GM18505 (cell line): ENCODE measurements around the gene NPB.

Experiments
- ATAC-seq: cut with Tn5 transposase; IDR thresholded peaks from one replicate; pipeline ENCODE4 v1.9.1; 2021; ENCODE audit not compliant: unreplicated experiment
- POLR2A ChIP-seq: IDR thresholded peaks from 4 replicates; pipeline ENCODE4 v1.6.1; 2011; ENCODE audit warnings: borderline replicate concordance; ENCODE audit not compliant: insufficient read depth, insufficient read length; ENCODE audit errors: extremely low read depth

Gene NPB

DNA sequence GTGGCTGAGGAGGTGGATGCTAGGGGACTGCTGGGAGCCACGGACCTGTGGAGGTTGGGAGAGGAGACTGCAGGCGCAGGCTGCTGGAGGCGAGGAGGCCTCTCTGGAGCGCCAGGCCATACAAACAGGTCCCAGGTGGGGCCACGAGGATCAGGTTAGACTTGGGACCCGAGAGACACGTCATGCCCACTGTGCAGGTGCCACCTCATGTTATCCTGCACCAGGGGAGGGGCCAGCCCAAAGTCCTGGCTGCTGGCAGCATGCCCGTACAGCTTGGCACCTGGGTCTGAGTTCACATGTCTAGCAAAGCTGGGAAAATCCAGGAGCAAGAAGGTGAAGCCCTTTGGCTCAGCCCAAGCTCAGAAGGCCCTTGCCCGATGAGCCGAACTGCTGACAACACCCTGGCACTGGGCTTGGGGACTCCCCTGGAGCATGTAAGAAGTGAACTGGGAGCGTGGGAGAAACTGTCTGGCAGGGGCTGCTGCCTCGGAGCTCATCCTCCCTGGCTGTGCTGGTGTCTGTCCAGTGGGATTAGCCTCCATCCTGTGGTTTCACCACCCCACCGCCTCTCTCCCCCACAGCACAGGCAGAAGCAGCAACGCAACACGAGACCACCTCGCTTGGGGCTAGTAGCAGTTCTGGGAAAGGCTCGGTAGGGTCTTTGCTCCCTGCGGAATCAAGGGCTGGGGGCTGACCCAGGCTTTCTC is 36.2 kb upstream of the NPB start:
- ATAC-seq = no peak
- TF ChIP-seq POLR2A = peak; percentile 37

DNA sequence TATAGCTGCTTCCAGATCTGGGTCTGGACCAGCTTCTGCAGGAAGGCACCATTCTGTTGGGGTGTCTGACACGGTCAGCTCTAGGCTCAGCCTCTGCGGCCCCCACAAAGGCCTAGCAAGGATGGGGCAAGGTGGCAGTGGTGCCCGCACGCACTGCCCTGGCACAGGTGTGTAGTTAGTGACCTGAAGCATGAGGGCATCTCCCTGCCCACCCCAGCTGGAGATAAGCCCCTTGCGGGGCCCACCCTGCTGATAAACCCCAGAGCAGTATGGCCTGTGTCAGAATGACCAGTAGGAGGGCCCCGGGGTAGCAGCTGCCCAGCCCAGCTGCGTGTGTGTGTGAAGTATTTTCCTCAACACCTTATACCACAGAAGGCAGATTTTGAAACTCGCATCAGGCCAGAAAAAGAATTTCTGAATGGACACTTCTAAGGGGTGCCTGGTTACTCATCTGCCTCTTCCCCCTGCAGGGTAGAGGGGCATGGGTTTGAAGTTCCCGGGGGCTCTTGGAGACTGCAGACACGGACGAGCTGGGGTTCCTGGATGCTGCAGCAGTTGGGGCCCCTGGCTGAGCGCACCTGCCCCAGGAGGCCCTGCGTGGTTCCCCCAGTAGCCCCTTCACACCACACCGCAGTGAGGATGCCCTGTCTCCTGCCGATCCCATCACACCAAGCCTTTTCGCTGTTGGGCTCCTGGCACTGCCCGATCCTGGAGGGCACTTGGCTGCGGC is 35.4 kb upstream of the NPB start:
- no peak for ATAC-seq
- TF ChIP-seq POLR2A = peak; percentile 3

DNA sequence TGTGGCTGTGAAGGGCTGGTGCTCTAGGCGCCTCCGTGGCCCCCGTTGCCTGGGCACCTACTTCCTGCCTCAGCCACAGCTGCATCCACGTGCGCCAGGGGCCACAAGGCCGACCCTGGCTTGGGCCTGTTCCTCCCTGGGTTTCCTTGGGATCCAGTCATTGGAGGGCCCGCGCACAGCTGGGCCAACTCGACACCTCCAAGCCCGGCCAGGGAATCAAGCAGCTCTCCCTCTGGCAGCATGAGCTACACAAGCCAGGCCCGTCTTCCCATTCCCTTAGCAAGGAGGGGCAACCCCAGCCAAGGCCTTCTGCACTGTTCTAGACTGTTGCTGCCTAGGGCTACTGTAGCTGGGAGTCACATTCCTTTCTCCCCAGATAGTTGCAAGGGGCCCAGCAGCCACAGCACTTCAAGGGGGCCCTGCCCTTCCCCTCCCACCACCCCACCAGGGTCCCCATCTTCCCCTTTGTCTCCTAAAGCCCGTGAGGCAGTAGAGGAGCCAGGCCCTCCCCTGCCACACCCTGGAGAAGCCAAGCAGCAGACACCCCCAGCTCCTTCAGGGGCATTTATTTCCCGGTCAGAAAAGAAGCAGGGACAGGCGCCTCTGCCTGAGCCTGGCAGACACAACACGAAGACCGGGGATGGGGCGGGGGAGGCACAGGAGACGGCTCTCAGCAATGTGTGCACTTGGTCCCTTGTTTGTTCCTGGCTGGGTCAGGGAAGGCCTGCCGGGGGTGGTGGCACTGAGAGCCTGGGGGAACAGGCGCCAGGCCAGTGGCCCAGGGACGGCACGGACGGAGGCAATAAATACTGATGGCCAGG is 34.7 kb upstream of the NPB start:
- ATAC-seq = no peak
- peak; percentile 59 for TF ChIP-seq POLR2A

DNA sequence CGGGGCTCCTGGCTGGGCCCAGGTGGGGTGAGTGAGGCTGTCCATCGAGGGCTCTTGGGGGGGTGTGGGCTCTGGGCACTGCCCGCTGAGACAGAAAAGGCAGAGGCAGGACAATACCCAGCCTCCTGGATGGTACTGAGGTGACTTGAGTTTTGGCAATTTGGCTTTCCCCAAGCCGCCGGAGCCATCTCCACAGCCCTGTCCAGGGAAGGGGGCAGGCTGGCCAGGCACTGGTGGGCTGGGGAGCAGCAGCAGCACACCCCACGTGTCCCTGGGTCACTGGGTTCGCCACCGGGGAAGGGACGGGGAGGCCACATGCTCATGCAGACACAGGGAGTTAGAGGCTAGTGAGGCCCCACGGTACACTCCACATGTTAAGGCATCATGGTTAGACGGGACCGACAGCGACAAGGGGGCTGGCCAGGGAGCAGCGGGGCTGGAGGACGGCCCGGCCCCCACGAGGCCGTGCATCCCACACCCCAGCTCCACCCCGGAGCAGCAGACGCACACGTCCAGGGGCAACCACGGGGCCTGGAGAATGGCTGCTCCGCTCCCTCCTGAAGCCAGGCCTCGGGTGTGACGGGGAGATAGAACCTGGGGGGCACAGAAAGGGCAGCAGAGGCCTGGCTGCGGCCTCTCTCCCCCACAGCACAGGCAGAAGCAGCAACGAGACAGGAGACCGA is 33.9 kb upstream of the NPB start:
- TF ChIP-seq POLR2A = no peak
- no peak for ATAC-seq

DNA sequence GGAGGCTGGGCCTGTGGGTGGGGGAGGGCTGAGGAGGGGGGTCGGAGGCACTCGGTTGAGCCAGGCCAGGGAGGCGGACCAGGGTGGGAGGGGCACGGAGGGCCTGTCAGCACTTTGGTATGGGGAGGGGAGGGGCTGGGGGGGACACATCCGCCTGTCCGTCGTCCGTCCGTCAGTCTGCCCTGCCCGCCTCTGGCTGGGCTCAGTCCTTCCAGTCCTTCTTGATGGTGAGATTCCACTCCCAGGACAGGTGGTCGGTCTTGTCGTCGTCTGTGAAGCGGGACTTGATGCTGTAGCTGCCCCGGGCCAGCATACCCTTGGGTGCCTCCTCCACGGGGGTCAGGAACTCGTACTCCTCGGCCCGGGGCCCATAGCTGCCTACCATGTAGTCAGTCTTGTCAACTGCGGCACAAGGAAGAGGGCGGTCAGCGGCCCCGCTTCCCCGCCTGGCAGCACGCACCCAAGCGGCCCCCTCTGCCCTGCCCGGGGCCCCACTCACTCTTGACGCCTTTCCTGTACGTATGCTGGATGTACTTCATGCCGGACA is 33.3 kb upstream of the NPB start:
- TF ChIP-seq POLR2A = peak; percentile 9
- ATAC-seq = no peak

DNA sequence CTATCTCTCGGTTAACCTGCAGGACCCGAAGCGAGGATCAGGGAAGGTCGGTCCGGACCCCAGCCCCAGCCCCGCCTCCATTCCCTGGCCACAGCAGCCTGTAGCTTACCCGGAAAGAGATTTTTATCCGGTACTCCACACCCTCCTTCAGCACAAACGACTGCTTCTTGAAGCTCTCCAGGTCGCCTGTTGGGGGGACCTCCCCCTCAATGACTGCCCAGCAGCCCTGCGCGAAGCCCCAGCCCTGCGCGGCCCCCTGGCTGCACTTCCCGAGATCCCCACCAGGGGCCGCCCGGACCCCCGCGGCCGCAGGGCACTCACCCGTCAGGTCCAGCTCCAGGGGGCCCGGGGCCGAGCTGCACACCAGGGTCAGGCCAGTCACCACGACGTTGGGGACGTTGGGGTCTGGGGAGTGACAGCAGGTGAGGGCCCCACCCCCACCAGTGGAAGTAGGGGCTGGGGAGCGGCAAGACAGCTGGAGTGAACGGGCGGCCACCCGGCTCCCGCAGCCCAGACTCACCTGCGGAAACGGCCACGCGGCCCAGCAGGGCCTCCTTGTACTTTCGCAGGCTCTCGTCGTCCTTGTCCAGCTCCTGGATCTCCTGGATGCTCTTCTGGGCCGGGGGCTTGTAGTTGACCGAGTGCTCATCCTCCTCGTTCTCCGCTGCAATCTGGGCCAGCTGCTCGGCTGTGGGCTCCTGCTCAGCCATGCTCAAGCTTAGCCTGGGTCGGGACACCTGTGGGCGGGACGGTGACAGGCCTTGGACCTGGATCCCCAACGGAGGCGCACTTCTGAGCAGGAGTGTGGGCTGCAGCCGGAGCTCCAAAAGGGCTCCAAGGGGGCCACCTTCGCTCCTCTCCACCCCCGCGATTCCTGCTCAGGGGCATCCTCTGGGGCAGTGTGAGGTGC is 32.6 kb upstream of the NPB start:
- ATAC-seq = no peak
- no peak for TF ChIP-seq POLR2A

DNA sequence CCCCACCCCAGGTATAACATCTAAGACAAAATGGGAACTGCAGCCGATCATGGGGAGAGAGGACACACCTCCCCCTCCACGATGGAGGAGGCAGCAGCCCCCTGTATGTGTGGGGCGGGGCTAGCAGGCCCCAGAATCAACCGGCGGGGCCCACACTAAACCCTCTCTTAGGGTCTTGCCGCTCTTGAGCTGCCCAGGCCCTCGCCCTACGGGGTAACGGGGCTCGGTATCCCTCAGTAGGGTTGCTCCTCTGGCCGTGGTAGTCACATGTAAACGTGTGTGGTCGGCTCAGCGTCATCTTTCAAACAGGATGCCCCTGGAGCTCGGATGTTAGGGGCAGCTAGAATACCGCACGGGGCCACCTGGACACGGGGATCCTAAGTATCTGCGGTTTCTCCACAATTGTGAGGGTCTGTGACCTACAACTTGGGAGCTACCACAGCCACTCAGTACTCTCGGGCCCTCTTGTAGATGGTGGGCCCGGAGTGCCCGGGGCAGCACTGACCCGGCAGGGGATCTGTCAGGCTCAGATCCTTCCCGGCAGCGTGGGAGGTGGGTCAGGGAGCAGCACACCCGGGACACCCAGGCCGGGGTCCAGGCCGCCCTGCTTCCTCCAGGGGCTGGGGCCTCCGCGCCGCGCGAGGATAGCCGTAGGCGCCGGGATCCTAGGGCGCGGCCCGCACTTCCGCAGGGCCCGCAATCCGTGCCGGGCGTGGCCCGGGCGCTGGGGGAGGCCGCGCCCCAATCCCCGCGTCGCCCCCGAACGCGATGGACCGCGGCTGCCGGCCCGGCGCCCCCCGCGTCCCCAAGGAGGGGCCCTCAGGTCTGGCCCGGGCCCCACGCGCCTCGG is 31.7 kb upstream of the NPB start:
- no peak for TF ChIP-seq POLR2A
- ATAC-seq = peak; percentile 7

DNA sequence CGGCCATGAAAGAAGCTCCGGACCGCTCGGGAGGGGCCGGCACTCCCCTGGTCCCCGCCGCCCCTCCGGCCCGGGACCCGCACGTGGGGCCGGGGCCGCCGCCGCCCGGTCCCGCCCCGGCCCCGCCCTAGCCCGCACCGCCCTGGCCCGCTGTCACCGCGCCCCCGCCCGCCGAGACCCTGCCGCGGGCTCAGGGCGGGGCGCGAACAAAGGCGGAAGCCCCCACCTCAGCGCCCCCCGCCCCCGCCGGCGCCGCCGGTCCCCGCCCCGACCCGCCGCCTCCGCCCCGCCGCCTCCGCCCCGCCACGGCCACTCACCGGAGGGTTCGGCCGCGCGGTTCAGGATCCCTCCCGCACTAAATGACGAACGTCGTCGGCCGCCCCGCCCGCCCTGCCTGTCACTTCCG is 31.1 kb upstream of the NPB start, which contains the start of gene ARHGDIA:
Gene ARHGDIA (minus strand): TSS at position 357 of the 406 bp plus-strand sequence. CDS start 1,407 bp downstream, outside the sequence.
- ATAC-seq = peak; percentile 20
- no peak for TF ChIP-seq POLR2A

DNA sequence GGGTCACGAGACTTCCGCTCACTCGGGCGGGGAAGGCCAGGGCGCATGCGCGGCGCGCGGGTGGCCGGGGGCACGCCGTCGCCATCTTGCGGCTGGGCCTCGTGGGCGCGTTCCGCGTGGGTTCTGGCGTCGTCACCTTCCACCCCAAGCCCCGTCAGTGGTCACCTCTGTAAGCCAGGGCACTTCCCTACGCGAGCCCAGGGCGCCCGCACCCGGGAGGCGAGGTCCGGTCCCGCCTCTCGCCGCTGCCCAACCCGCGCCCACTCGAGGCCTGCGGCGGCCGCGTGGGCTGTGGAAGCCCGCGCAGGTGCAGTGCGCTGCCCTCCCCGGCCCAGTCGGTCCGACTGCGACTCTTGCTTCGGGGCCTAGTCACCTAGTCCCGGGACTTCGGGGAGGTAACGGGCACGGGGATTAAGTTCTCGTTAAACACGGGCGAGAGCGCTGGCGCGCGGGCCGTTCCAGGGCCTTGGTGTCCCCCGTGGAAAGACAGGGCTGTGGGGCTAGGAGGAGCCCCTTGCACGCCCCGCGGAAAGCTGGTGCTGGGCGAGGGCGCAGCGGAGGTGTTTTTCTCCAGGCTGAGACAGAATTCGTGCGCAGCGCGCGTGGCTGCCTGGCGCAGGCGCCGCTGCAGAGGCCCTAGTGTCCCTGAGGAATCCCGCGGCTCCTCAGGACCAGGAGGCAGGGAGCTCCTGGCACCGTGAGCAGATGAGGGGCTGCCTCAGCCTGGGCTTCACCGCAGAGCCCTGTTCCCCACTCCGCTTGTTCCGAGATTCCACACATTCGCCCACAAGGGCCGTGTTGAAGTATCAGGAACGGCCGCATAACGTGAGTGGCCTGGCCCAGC is 30.4 kb upstream of the NPB start:
- ATAC-seq = peak; percentile 51
- TF ChIP-seq POLR2A = peak; percentile 80

DNA sequence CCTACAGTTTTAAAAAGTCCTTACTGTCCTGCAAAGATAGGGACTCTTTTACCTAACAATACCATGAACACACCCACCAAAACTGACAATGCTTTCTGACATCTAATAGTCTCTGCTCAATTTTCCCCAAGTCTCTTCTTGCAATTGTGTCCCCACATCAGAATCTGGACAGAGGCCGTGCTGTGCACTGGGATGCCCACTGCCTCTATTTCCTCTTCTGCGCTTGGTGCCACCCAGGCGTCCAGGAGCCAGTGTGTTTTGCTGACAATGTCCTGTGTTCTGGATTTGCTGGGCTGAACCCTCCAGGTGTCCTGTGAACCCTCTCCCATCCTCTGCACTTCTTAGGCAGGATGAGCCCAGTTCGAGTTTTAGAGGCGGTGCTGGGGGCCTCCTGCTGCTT is 24.5 kb upstream of the NPB start:
- no peak for TF ChIP-seq POLR2A
- ATAC-seq = no peak

DNA sequence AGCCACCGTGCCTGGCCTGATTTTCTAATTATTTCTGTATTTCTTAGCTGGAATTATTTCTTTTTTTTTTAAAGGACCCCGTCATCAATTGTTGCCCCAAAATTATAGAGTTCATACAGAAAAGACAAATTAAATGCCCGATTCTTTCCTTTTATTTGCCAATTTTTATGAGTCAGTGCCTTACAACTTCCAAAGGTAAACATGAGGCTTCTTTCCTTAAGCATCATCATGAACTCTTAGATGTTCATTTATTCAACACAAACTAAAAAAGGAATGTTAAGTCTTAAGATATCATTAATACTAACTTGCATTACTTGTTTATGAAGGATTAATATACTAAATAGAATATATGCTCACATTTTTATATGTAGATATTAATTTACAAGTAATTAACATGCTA is 23.7 kb upstream of the NPB start:
- TF ChIP-seq POLR2A = no peak

DNA sequence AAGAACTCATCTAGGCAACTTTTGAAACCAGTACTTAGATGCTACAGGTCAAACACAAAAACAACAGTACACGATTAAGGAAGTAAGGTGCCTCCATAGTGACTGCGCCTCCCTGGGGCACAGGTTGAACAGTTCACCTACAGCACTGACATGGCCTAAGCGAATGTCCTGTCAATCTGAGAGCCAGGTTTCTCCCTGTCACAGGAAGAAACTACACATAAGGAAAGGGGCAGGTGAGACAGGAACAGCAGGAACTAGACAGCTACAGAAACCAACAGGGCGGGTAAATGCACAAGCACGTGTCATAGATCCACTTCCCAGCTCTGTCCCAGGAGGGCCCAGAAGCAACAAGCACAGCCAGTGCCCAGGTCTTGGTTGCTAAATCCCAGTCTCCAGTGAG is 22.9 kb upstream of the NPB start:
- no peak for ATAC-seq
- no peak for TF ChIP-seq POLR2A

More for the DNA sequence above, 23.7 kb upstream of the NPB start:
- no peak for ATAC-seq
